Measurements from ENCODE around the gene PHC1.
"Not testable (repeated sequence)": the region's sequence is repeated elsewhere in the genome, so short reads cannot be mapped to it uniquely, and the experiment has no call there.

Gene PHC1

DNA sequence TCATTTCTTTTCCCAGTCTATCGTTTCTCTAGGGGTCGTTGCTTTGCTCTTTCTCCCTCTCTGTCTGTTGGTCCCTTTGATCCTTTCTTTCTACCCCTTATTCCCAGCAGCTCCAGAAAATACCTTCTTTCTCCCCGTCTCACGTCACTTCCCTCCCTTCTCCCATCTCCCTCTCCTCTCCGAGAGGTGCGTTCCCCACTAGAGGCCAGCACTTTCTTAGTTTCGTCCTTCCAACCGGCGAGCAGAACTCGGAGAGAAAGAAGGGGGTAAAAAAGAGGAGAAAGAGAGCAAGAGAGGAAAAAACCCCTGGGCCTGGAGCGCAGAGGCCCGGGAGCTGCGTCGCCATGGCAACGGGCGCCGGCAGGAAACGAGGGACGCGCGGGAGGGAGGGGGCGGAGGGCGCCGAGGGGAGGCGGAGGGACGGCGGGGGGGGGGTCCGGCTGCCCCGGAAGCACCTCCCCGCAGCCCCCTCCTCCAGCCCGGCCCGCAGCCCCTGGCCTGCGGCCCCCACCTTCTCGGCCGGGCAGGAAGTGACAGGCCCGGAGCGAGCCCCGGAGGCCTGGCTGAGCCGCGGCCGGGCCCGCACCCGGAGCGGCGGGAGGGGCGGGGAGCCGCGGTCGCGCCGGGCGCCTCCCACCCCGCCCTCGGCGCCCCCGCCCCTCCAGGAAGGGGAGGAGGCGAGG, at the start of gene PHC1:
Gene PHC1 (plus strand): TSS at position 477 of the 683 bp plus-strand sequence. CDS start 3,169 bp downstream, outside the sequence.
- in situ Hi-C loops (cut with HindIII; ENCODE audit: low sequenced_read_pairs), result not testable (repeated sequence)

DNA sequence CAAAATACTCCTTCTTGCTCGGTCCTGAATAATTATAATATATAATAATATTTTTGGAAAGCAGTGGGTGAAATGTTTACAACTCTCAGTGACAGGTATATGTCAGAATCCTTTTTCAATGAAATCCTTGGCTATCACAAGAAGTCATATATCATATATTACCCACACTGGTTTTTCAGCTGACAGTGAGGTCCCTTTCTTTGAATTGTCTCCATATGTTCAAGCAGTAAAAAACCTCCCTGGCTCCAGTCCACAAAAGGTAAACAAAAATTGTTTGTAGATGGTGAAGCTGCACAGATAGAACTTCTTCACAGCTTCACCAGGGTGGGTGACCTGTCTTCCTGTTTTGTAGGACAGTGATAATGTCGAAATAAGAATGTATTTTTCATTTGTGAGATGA, 47.9 kb upstream of the PHC1 start:
- in situ Hi-C loops (cut with HindIII; ENCODE audit: low sequenced_read_pairs), result no loop called here

DNA sequence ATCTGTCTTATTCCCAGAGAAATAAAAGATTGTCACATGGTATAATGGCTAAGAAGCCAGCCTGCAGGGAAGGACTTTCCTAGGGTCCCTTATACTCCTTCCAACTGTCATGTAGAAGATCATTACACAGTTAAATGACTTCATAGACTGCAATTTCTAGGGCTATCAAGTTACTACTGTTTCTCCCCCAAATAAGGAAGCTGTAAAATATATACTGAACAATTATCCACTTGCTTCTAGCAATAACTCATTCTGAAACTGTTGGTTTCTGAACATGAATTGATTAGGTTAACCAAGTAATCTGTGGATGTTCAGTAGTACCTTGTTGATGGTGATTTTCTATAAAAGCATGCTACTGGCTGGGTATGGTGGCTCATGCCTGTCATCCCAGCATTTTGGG, 47.3 kb upstream of the PHC1 start:
- in situ Hi-C loops (cut with HindIII; ENCODE audit: low sequenced_read_pairs), result no loop called here

DNA sequence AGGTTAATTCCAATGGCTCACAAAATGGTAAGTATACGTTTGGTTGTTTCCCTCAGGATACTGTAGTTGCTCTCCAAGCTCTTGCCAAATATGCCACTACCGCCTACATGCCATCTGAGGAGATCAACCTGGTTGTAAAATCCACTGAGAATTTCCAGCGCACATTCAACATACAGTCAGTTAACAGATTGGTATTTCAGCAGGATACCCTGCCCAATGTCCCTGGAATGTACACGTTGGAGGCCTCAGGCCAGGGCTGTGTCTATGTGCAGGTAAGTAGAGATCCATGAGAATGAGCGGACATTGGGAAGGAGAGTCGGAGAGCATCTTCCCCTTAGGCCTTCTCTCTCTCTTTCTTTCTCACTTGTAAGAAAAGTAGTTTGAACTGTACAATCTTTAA, 46.5 kb upstream of the PHC1 start:
- in situ Hi-C loops (cut with HindIII; ENCODE audit: low sequenced_read_pairs), result no loop called here

DNA sequence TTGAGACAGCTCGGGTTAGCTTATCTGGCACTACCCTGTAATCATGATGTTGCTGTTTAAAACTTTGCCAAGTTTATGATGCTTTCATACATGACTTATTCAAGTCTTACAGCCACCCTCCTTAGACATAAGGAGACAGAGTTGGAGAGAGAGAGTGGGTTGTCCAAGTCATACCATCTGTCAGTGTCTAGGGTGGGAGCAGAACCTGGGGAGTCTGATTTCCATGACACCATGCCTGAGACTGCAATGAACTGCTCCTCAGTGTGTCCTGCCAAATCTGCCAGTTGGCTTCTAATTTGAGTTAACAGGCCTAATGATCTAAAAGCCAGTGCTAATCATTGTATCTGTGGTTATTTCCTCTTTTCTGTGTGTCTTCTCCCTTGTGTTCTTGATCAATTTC, 43.7 kb upstream of the PHC1 start:
- in situ Hi-C loops (cut with HindIII; ENCODE audit: low sequenced_read_pairs), result no loop called here

DNA sequence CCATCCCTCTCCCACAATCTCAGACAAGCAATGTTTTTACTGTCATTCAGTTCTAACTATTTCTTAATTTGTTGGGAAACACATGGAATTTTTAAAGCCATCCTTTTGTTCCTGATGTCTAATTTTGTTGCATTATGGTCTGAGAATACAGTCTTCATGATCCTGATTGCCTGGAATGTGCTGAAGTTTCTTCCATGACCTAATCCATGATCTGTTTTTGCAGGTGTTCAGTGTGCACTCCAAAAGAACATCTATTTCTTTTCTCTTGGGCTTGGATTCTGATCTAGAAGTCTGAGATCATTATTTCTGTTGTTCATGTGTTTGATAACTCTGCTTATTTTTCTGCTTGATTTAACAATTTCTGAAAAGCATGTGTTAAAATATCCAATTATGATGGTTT, 43.2 kb upstream of the PHC1 start:
- in situ Hi-C loops (cut with HindIII; ENCODE audit: low sequenced_read_pairs), result no loop called here

DNA sequence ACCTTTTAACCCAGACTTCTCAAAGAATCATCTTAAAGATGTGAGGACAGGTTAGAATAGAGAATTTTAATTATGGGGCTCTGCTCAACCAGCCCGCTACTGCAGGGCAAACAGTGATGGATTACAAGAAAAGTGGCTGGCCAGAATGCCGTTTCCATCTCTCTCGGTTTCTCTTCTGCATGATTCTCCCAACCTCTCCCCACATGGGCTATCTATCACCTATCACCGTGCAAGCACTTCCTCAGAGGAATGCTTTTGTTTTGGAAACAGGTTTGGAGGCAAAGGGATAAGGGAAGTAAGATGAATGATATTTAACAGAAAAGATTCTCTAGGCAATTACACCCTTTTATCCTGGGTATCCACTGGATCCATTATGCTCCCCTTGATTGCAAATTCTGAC, 37.4 kb upstream of the PHC1 start:
- in situ Hi-C loops (cut with HindIII; ENCODE audit: low sequenced_read_pairs), result no loop called here

DNA sequence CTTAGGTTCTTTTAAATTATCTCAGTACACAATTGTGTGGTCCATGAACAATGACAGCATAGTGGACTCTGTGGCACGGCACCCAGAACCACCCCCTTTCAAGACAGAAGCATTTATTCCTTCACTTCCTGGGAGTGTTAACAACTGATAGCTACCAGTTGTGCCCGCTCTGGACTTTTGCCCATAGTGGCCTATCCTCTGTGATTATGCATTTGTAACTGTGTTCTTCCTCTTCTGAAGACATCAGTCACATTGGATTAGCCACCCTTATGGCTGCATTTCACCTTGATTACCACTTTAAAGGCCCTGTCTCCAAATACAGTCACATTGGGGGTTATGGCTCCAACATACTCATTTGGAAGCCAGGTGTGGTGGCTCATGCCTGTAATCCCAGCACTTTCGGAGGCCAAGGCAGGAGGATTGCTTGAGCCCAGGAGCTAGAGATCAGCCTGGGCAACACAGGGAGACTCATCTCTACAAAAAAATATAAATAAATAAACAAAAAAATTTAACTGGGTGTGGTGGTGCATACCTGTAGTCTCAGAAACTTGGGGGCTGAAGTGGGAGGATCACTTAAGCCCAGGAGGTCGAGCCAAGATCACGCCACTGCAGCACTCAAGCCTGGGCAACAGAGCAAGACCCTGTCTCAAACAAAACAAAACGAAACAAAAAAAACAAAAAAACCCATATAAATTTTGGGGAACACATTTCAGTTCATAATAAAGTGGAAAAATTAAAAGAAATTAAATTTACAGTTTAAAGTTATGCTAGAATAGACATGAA, 27.6 kb upstream of the PHC1 start:
- in situ Hi-C loops (cut with HindIII; ENCODE audit: low sequenced_read_pairs), result no loop called here

DNA sequence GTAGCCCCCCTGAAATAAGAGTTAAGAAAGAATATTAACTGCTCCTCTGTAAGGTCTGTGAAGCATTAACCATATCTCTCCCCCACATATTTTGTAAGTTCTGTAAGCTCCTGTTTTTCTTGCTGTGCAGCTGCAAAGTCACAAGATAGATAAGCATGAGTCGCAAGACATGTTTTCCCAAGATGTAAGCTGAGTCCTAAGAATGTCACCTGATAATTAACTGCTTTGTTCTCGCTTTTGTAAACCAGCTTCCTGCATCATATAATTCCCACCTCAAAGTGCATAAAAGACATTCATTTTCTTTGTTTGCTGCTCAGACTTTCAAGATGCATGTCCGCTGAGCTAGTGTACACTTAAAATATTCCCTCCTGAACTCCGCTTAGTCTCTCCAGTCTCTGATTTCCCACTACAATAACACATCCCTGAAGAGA, 27.0 kb upstream of the PHC1 start:
- in situ Hi-C loops (cut with HindIII; ENCODE audit: low sequenced_read_pairs), result no loop called here

DNA sequence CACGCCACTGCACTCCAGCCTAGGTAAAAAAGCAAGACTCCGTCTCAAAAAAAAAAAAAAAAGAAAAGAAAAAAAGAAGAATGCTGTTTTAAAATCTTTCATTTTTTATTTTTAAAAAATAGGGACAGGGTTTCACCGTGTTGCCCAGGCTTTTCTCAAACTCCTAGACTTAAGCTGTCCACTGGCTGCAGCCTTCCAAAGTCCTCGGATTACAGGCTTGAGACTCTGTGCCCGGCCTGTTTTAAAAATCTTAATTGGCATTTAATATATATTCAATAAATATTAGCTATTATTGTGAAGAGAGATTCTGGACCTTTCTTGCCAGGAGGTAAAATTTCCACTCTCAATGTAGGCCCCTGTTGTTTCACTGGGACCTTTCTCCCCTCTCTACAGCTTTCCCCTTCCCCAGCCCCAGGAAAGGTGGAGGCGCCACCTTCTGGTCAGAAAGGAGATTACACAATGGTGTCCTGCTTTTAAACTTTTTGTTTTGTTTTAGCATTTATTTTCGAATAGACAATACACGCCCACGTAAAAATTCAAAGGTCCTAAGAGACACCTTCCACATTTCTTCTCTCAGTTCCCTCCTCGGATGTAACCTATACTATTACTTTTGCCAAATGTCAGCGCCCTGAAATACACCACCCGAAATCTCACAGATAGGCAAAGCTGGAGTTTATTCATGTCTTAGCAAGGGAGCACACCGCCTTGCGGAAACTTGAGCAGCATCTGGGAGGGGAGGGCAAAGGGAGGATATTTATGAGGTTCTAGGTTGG, 23.8 kb upstream of the PHC1 start:
- in situ Hi-C loops (cut with HindIII; ENCODE audit: low sequenced_read_pairs), result loop anchor here (5.0 kb wide), 1 partner anchor 38 kb away; no protein-coding TSS in a partner anchor

DNA sequence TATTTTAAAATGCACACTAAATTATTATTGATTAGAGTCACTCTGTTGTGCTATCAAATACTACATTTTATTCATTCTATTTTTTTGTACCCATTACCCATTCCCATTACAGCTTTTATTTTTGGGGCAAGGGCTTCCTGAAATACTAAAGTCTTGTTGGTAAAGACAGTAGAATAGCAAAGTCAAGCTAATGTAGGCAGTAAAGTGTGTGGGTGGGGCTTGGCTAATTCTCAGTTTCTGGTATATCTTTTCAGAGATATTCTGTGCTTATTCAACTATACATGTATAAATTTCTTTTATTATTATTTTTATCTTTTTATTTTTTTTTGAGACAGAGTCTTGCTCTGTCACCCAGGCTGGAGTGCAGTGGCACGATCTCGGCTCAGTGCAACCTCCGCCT, 22.3 kb upstream of the PHC1 start:
- in situ Hi-C loops (cut with HindIII; ENCODE audit: low sequenced_read_pairs), result loop anchor here (5.0 kb wide), 1 partner anchor 40 kb away; no protein-coding TSS in a partner anchor

DNA sequence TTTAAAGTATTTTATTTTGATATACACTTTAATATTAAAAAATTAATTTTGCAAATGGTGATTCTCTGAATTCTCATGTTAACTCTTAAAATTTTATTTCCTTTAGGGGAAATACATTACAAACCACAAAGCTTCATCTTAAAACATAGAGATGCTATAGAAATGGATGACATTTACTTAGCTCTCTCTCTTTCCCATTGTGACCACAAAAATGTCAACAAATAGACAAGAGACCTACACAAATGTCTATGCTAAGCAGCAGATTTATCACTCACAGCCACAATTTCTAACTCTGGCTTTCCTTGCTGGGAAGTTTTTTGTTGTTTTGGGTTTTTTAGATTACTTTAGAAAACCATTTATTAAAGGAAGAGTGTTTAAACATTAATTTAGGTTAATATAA, 19.9 kb upstream of the PHC1 start:
- in situ Hi-C loops (cut with HindIII; ENCODE audit: low sequenced_read_pairs), result loop anchor here (5.0 kb wide), 1 partner anchor 42 kb away; no protein-coding TSS in a partner anchor

DNA sequence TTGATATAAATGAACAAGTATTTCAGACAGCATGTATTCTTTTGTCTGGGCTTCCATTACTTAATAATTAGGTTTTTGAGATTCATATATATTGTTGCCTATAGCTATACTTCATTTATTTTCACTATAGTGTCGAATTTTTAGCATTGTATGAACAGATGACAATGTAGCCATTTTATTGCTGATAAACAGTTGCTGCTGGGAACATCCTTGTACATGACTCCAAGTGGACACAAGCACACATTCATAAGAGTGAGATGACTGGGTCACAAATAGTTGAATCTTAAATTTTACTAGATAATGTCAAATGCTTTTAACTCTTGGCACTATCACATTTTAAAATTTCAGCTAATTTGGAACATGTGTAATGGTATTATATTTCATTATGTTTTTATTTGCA, 19.3 kb upstream of the PHC1 start:
- in situ Hi-C loops (cut with HindIII; ENCODE audit: low sequenced_read_pairs), result loop anchor here (5.0 kb wide), 1 partner anchor 43 kb away; no protein-coding TSS in a partner anchor

DNA sequence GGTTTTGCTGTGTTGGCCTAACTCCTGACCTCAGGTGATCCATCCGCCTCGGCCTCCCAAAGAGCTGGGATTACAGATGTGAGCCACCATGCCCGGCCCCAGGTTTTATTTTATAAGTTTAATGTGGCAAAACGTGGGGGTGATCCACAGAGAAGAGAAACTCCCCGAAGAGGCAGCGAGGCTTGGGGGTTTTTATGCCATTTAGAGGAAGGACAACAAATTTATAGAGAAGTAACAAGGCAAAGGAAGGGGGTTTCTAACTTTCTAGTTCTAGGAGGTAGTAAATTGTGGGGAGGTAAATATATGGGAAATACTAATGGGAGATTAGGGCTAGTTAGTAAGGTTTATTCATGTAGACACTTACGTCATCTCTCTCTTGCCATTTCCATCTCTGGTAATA, 17.2 kb upstream of the PHC1 start:
- in situ Hi-C loops (cut with HindIII; ENCODE audit: low sequenced_read_pairs), result no loop called here

DNA sequence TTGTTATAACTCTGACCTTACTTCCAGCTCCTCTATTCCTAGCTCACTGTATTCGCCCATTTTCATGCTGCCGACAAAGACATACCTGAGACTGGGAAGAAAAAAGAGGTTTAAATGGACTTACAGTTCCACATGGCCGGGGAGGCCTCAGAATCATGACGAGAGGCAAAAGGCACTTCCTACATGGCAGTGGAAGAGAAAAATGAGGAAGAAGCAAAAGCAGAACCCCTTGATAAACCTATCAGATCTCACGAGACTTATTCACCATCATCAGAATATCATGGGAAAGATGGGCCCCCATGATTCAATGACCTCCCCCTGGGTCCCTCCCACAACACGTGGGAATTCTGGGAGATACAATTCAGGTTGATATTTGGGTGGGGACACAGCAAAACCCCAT, 14.5 kb upstream of the PHC1 start:
- in situ Hi-C loops (cut with HindIII; ENCODE audit: low sequenced_read_pairs), result no loop called here

DNA sequence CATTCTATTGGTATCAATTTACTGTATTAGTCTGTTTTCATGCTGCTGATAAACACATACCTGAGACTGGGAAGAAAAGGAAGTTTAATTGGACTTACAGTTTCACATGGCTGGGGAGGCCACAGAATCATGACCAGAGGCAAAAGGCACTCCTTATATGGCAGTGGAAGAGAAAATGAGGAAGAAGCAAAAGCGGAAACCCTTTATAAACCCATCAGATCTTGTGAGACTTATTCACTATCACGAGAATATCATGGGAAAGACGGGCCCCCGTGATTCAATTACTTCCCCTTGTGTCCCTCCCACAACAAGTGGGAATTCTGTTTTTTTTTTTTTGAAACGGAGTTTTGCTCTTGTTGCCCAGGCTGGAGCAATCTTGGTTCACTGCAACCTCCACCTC, 11.6 kb upstream of the PHC1 start:
- in situ Hi-C loops (cut with HindIII; ENCODE audit: low sequenced_read_pairs), result not testable (repeated sequence)

DNA sequence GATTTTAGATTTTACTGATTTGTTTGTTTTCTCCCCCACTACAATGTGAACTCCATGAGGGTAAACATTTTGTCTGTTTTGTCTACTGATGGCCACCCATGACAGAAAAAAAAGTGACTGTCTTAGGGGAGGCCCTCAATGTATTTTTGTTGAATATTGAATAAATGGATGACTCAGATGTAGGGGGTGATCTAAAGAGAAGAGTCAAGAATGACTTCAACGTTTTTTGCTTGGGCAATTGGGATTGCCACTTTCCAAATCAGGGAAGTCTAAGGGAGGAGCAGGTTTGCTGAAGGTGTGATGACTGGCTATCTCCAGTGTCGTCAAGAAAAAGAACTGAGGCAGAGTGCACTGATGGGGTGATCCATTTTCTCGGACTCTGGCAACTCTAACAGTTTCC, 10.7 kb upstream of the PHC1 start:
- in situ Hi-C loops (cut with HindIII; ENCODE audit: low sequenced_read_pairs), result no loop called here

DNA sequence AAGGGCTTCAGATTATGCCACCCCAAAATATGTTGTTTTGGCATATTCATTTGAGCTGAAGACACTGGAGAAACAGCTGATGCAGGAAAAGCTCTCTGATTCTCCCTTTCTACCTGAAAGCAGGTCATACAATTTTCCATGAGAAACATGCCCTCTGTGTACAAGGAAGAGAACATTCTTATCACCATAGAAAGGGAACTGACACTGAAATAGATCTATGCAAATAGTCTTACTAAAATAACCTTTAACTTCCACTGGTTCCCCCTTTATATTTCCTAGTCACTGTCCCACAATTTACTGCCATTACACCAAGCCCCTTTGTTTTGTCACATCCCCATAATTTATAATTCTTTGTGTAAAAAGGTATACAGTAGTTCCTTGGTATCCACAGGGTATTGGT, 9.6 kb upstream of the PHC1 start:
- in situ Hi-C loops (cut with HindIII; ENCODE audit: low sequenced_read_pairs), result no loop called here

DNA sequence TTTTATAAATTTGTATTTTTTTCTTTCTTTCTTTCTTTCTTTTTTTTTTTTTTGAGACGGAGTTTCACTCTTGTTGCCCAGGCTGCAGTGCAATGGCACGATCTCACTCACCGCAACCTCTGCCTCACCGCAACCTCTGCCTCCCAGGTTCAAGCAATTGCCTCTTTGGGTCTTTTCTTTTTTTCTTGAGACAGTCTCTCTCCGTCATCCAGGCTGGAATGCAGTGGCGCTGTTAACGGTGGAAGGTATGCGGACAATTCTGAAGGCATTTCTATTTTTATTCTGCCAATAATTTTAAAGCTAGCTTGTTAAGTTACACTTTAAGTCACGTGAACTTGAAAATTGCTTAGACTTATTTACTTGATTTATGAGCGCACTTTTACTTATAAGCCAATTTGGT, 8.8 kb upstream of the PHC1 start:
- in situ Hi-C loops (cut with HindIII; ENCODE audit: low sequenced_read_pairs), result no loop called here

DNA sequence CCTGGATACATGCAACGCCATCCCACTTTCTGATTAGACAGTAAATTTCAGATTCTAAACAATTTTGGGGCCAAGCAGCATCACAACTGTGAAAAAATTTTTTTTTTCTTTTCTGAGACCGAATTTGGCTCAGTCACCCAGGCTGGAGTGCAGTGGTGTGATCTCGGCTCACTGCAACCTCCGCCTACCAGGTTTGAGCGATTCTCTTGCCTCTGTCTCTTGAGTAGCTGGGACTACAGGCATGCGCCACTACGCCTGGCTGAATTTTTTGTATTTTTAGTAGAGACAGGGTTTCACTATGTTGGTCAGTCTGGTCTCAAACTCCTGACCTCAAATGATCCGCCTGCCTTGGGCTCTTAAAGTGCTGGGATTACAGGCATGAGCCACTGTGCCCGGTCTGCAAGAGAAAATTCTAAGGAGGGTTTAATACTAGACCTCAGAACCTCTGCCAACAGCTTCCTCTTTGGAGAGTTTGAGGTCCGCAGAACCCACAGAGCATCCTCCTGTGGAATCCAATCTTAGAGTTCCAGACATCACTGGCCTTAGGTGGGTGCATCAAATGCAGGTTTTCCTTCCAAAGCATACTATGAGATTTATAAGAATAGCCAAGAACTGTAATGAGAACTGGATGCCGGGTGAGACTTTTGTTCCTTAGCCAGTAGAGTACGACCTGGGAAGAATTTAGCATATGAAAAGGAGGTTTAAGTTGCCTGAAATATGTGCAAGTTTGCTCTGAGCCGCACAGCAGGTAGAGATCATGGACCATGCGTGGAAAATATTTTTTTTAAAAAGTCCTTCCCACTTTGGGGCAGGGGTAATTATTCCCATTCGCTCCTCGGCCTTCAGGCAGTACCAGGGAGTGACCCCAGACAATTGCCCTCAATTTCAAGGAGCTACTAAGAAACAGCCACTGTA, 7.8 kb upstream of the PHC1 start:
- in situ Hi-C loops (cut with HindIII; ENCODE audit: low sequenced_read_pairs), result no loop called here

Data from endothelial cell of hepatic sinusoid (primary cell).